Uterus (tissue), 4 donors: Measurements from ENCODE around the gene NCOA1. TPM values are rescaled to one million over a fixed set of nuclear protein-coding genes. Genes with fewer than 3 reads are reported as not detected.
"Not testable (repeated sequence)": the region's sequence is repeated elsewhere in the genome, so short reads cannot be mapped to it uniquely, and the experiment has no call there.

Experiments
- DNase-seq, 2 donors: peaks; one replicate each; pipeline ENCODE4 v3.0.0-alpha.2; 2019 to 2020
- H3K27ac ChIP-seq, 2 donors: fragments of 200-600 bp; sonication (generic); 1 replicate in 1 of 2; 2 replicates in 1 of 2; pipeline ENCODE4 v1.5.1; 2016 to 2018
- H3K27me3 ChIP-seq, 2 donors: fragments of 200-600 bp; sonication (generic); one replicate each; pipeline ENCODE4 v1.5.1; 2018 to 2019; ENCODE audit warnings: control low read depth in 1 of 2
- H3K36me3 ChIP-seq, 2 donors: fragments of 200-600 bp; sonication (generic); one replicate each; pipeline ENCODE4 v1.5.1; 2019; ENCODE audit warnings: control low read depth in 1 of 2
- H3K4me1 ChIP-seq, 2 donors: fragments of 200-600 bp; sonication (generic); one replicate each; pipeline ENCODE4 v1.5.1; 2018 to 2019; ENCODE audit warnings: control low read depth in 1 of 2
- H3K4me3 ChIP-seq, 2 donors: fragments of 200-600 bp; sonication (generic); 1 replicate in 1 of 2; 2 replicates in 1 of 2; pipeline ENCODE4 v1.5.1; 2018 to 2019; ENCODE audit warnings: mild to moderate bottlenecking in 1 of 2
- H3K9me3 ChIP-seq, 2 donors: fragments of 200-600 bp; sonication (generic); one replicate each; pipeline ENCODE4 v1.5.1; 2019; ENCODE audit warnings: control low read depth in 1 of 2
- POLR2A ChIP-seq, 2 donors: fragments of 450-650 bp; IDR thresholded peaks; one replicate each; pipeline ENCODE4 v1.6.1; 2016; ENCODE audit warnings: antibody characterized with exemption in 2 of 2, mild to moderate bottlenecking in 1 of 2, moderate library complexity in 1 of 2
- intact Hi-C: fragments of 100-400 bp; cut with DNase I; formaldehyde crosslinking; loops from one replicate; pipeline ENCODE4 v1.15.1; 2023; ENCODE audit warnings: low total_unique reads
- total RNA-seq, 4 donors: library from RNA; depleted of rRNA in 3 of 4; stranded (reverse); fragments of >200 nt in 3 of 4; gene quantifications; one replicate each; pipeline versions ENCODE4 v1.1.0 to v1.2.4, GENCODE V29; 2014 to 2023
- TF ChIP-seq, protein P1 (sequence below), 4 experiments: fragments of 200-600 bp in 2 of 4; fragments of 450-650 bp in 2 of 4; sonication (generic) in 2 of 4; IDR thresholded peaks; one replicate each; pipeline ENCODE4 v1.5.1; 2016 to 2019; ENCODE audit warnings: antibody characterized with exemption in 4 of 4, mild to moderate bottlenecking in 2 of 4, moderate library complexity in 1 of 4
- donor health status: DM: yes; HTN: yes; CAD: no.

The NCOA1 gene
- total RNA-seq, 4 donors from 2014 or later, result 38.7 to 88.5 (median 62.0) TPM

- H3K9me3 ChIP-seq, result no peaks in the 10 kb centered on the region
- no peak for DNase-seq
- no peaks in the 10 kb centered on the region for H3K27me3 ChIP-seq
- TF ChIP-seq POLR2A (IDR thresholded peaks at IDR 0.05), result no peak
- TF ChIP-seq, protein P1, sequence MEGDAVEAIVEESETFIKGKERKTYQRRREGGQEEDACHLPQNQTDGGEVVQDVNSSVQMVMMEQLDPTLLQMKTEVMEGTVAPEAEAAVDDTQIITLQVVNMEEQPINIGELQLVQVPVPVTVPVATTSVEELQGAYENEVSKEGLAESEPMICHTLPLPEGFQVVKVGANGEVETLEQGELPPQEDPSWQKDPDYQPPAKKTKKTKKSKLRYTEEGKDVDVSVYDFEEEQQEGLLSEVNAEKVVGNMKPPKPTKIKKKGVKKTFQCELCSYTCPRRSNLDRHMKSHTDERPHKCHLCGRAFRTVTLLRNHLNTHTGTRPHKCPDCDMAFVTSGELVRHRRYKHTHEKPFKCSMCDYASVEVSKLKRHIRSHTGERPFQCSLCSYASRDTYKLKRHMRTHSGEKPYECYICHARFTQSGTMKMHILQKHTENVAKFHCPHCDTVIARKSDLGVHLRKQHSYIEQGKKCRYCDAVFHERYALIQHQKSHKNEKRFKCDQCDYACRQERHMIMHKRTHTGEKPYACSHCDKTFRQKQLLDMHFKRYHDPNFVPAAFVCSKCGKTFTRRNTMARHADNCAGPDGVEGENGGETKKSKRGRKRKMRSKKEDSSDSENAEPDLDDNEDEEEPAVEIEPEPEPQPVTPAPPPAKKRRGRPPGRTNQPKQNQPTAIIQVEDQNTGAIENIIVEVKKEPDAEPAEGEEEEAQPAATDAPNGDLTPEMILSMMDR (IDR thresholded peaks at IDR 0.05), result no peak
- no peaks in the 10 kb centered on the region for H3K4me1 ChIP-seq
- no peak overlapping the region for H3K4me3 ChIP-seq
- intact Hi-C loops, result no loop called here
- H3K27ac ChIP-seq, result no peak overlapping the region
- H3K36me3 ChIP-seq, result no peaks in the 10 kb centered on the region
Measured at GRCh38 chr2:24543252-24543651, 52.2 kb downstream of the NCOA1 start.

- Histone ChIP-seq H3K4me3 (no peak overlapping the region), H3K36me3 (no peaks in the 10 kb centered on the region), H3K9me3 (peaks cover 0 to 4% of the 10 kb centered on the region in 2 donors), H3K27ac (no peak overlapping the region), H3K27me3 (no peaks in the 10 kb centered on the region), H3K4me1 (no peaks in the 10 kb centered on the region)
- TF ChIP-seq, protein P1 (IDR thresholded peaks at IDR 0.05), result no peak
- TF ChIP-seq POLR2A (IDR thresholded peaks at IDR 0.05), result no peak
- no peak for DNase-seq
- intact Hi-C loops, result no loop called here
Measured at GRCh38 chr2:24544456-24545115, 53.5 kb downstream of the NCOA1 start.

DNA sequence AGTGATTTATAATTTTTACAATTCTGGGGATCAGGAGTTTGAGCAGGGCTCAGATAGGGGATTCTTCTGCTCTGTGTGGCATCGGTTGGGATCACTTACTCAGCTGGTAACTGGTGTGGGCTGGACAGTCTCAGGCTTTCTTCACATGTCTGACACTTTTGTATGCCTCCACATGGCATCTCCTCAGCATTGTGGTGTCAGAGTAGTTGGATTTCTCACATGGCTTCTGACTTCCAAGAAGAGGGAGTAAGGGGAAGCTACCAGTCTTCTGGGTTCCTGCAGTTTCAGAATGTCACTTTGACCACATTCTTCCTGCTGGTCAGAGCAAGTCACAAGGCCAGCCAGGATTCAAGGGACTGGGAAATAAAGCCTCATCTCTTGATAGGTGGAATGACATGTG, 55.6 kb downstream of the NCOA1 start:
- no peak for DNase-seq
- Histone ChIP-seq H3K27me3 (no peaks in the 10 kb centered on the region), H3K9me3 (peaks cover 0 to 7% of the 10 kb centered on the region in 2 donors), H3K4me1 (no peaks in the 10 kb centered on the region), H3K4me3 (no peak overlapping the region), H3K36me3 (no peaks in the 10 kb centered on the region), H3K27ac (no peak overlapping the region)
- intact Hi-C loops, result no loop called here
- TF ChIP-seq POLR2A (IDR thresholded peaks at IDR 0.05), result no peak
- TF ChIP-seq, protein P1 (IDR thresholded peaks at IDR 0.05), result no peak

DNA sequence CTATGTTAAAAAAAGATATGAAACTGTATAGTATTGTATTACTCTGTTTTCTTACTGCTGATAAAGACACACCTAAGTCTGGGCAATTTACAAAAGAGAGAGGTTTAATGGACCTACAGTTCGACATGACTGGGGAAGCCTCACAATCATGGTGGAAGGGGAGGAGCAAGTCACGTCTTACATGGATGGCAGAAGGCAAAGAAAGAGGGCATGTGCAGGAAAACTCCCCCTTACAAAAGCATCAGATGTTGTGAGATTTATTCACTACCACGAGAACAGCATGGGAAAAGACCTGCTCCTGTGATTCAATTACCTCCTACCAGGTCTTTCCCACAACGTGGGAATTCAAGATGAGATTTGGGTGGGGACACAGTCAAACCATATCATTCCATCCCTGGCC, 57.0 kb downstream of the NCOA1 start:
- TF ChIP-seq, protein P1 (IDR thresholded peaks at IDR 0.05), result no peak
- TF ChIP-seq POLR2A (IDR thresholded peaks at IDR 0.05), result no peak

GRCh38 chr2:24550301-24550700, 59.2 kb downstream of the NCOA1 start:
- H3K27me3 ChIP-seq, H3K4me3 ChIP-seq, H3K27ac ChIP-seq, intact Hi-C loops, H3K4me1 ChIP-seq, H3K9me3 ChIP-seq, DNase-seq, H3K36me3 ChIP-seq: not testable (repeated sequence)

More for the DNA sequence above, 57.0 kb downstream of the NCOA1 start:
- H3K9me3 ChIP-seq, result peaks cover 0 to 7% of the 10 kb centered on the region in 2 donors
- DNase-seq, result no peak
- no peak overlapping the region for H3K4me3 ChIP-seq
- H3K27me3 ChIP-seq, result no peaks in the 10 kb centered on the region
- intact Hi-C loops, result no loop called here
- H3K27ac ChIP-seq, result no peak overlapping the region
- no peaks in the 10 kb centered on the region for H3K36me3 ChIP-seq
- no peaks in the 10 kb centered on the region for H3K4me1 ChIP-seq
